ENCODE data around the gene PRR30. TPM values are rescaled to one million over a fixed set of nuclear protein-coding genes. Genes with fewer than 3 reads are reported as not detected.

The PRR30 gene
- not detected for total RNA-seq
- polyA plus RNA-seq, result not detected
- long read RNA-seq, donor 1, result 0 reads
- long read RNA-seq, donor 2, result 0 reads
- long read RNA-seq, donor 3, result 0 reads
- long read RNA-seq, donor 4, result 0 reads
- long read RNA-seq, donor 5, result 0 reads
- long read RNA-seq, donor 6, result 0 reads
- long read RNA-seq, donor 7, result 0 reads
- long read RNA-seq, donor 8, result 0 reads
- long read RNA-seq, donor 9, result 0 reads
- long read RNA-seq, donor 10, result 0 reads

GRCh38 chr2:27139310-27139709, at the start of gene PRR30:
PRR30 (minus strand) TSS chr2:27139410; CDS start chr2:27138329, 1,081 bp downstream.
- intact Hi-C loops (cut with DNase I; ENCODE audit: low total_unique reads), result no loop called here

GRCh38 chr2:27186613-27187345, 47.6 kb upstream of the PRR30 start:
- Histone ChIP-seq H3K27ac (peak overlapping the region in 2 of 5 donors; percentile 73 to 85), H3K36me3 (no peaks in the 10 kb centered on the region), H3K27me3 (peaks cover 0 to under 1% (median 0%) of the 10 kb centered on the region in 3 donors), H3K4me3 (no peak overlapping the region), H3K9me3 (no peaks in the 10 kb centered on the region), H3K4me1 (peaks cover 0 to 5% (median 0%) of the 10 kb centered on the region in 4 donors)
- TF ChIP-seq POLR2AphosphoS5 (IDR thresholded peaks at IDR 0.05) (no peak), EP300 (IDR thresholded peaks at IDR 0.05) (no peak), POLR2A (IDR thresholded peaks at IDR 0.05) (no peak), CTCF (IDR thresholded peaks at IDR 0.05) (no peak)
- no peak for DNase-seq
- intact Hi-C loops (cut with DNase I; ENCODE audit: low total_unique reads), result loop anchor here (10.0 kb wide), 1 partner anchor 82 kb away; no protein-coding TSS in a partner anchor
- WGBS, 5 donors, result 61 to 74% (median 71%) methylated on average over 6 of the region's 6 CpGs

More at GRCh38 chr2:27139310-27139709, at the start of gene PRR30:
- TF ChIP-seq POLR2A (IDR thresholded peaks at IDR 0.05) (no peak), POLR2AphosphoS5 (IDR thresholded peaks at IDR 0.05) (no peak), EP300 (IDR thresholded peaks at IDR 0.05) (no peak), CTCF (IDR thresholded peaks at IDR 0.05) (no peak)
- Histone ChIP-seq H3K4me1 (peaks cover 0 to 4% (median 0%) of the 10 kb centered on the region in 4 donors), H3K27ac (no peak within 1 kb of the TSS), H3K27me3 (no peaks in the 10 kb centered on the region), H3K4me3 (no peak within 1 kb of the TSS), H3K9me3 (no peaks in the 10 kb centered on the region), H3K36me3 (no peaks in the 10 kb centered on the region)
- 72 to 85% (median 78%) methylated on average over 4 of the region's 4 CpGs for WGBS, 5 donors
- DNase-seq, result no peak

- Histone ChIP-seq H3K36me3 (no peaks in the 10 kb centered on the region), H3K4me3 (no peak overlapping the region), H3K27me3 (peaks cover 0 to 11% (median 0%) of the 10 kb centered on the region in 3 donors), H3K9me3 (no peaks in the 10 kb centered on the region), H3K27ac (peak overlapping the region; percentile 25 to 85 (median 73)), H3K4me1 (peaks cover 0 to 5% (median 0%) of the 10 kb centered on the region in 4 donors)
- WGBS, 5 donors, result 14 to 19% (median 17%) methylated on average over 6 of the region's 6 CpGs
- DNase-seq, result peak in 1 of 2 donors; percentile 41
- no peak for TF ChIP-seq EP300 (IDR thresholded peaks at IDR 0.05)
- TF ChIP-seq POLR2AphosphoS5 (IDR thresholded peaks at IDR 0.05), result peak in 1 of 3 donors; percentile 50
- intact Hi-C loops (cut with DNase I; ENCODE audit: low total_unique reads), result loop anchor here (10.0 kb wide), 1 partner anchor 81 kb away; no protein-coding TSS in a partner anchor
Observed at GRCh38 chr2:27185331-27186026, 46.3 kb upstream of the PRR30 start.

GRCh38 chr2:27184115-27184514, 44.9 kb upstream of the PRR30 start:
- intact Hi-C loops (cut with DNase I; ENCODE audit: low total_unique reads), result loop anchor here (10.0 kb wide), 1 partner anchor 79 kb away; no protein-coding TSS in a partner anchor
- TF ChIP-seq POLR2AphosphoS5 (IDR thresholded peaks at IDR 0.05), result no peak
- WGBS, 5 donors, result 56 to 72% (median 62%) methylated on average over 4 of the region's 4 CpGs

GRCh38 chr2:27182346-27182745, 43.1 kb upstream of the PRR30 start:
- H3K27ac ChIP-seq, result peak overlapping the region in 4 of 5 donors; percentile 46 to 85 (median 62)
- WGBS, 5 donors, result 53 to 73% (median 58%) methylated on average over 4 of the region's 4 CpGs
- TF ChIP-seq CTCF (IDR thresholded peaks at IDR 0.05), result no peak
- peak in 1 of 3 donors; percentile 11 for TF ChIP-seq POLR2AphosphoS5 (IDR thresholded peaks at IDR 0.05)
- no peak for TF ChIP-seq POLR2A (IDR thresholded peaks at IDR 0.05)
- TF ChIP-seq EP300 (IDR thresholded peaks at IDR 0.05), result no peak

More at GRCh38 chr2:27184115-27184514, 44.9 kb upstream of the PRR30 start:
- Histone ChIP-seq H3K27ac (peak overlapping the region in 4 of 5 donors; percentile 66 to 85 (median 74)), H3K4me3 (no peak overlapping the region), H3K27me3 (peaks cover 0 to 23% (median 6%) of the 10 kb centered on the region in 3 donors), H3K4me1 (peaks cover 0 to 5% (median 0%) of the 10 kb centered on the region in 4 donors), H3K9me3 (no peaks in the 10 kb centered on the region), H3K36me3 (no peaks in the 10 kb centered on the region)
- DNase-seq, result no peak

More at GRCh38 chr2:27182346-27182745, 43.1 kb upstream of the PRR30 start:
- H3K4me1 ChIP-seq, result peaks cover 0 to 5% (median 0%) of the 10 kb centered on the region in 4 donors
- no peak for DNase-seq
- no peaks in the 10 kb centered on the region for H3K9me3 ChIP-seq
- intact Hi-C loops (cut with DNase I; ENCODE audit: low total_unique reads), result loop anchor here (10.0 kb wide), 1 partner anchor 78 kb away; no protein-coding TSS in a partner anchor
- H3K4me3 ChIP-seq, result no peak overlapping the region
- peaks cover 0 to 34% (median 6%) of the 10 kb centered on the region in 3 donors for H3K27me3 ChIP-seq
- no peaks in the 10 kb centered on the region for H3K36me3 ChIP-seq

Data from stomach (tissue), 19 donors.